DMS153 treated with DMSO at 0.1 percent for 48 hours (cell line): ENCODE data around the gene CAMSAP3.

Experiments used
- DNase-seq: peaks from one replicate; lab custom pipeline; 2025; ENCODE audit not compliant: unreplicated experiment; lab: John Stamatoyannopoulos, UW

CAMSAP3 gene

GRCh38 chr19:7595466-7596133 is at the start of gene CAMSAP3:
TSS of gene CAMSAP3 (plus strand) at chr19:7595863. CDS start at chr19:7596003, 140 bp downstream.
- peak; percentile 14 for DNase-seq

- DNase-seq: no peak
Measured at GRCh38 chr19:7545904-7546303, 49.8 kb upstream of the CAMSAP3 start.

GRCh38 chr19:7547159-7547558 is 48.5 kb upstream of the CAMSAP3 start:
- no peak for DNase-seq

GRCh38 chr19:7549429-7550148 is 46.1 kb upstream of the CAMSAP3 start:
- DNase-seq: no peak

- no peak for DNase-seq
Measured at GRCh38 chr19:7550169-7550770, 45.4 kb upstream of the CAMSAP3 start.

GRCh38 chr19:7550987-7551761 is 44.5 kb upstream of the CAMSAP3 start:
- no peak for DNase-seq

GRCh38 chr19:7552781-7553180 is 42.9 kb upstream of the CAMSAP3 start:
- DNase-seq: no peak

- DNase-seq: no peak
Measured at GRCh38 chr19:7554565-7554964, 41.1 kb upstream of the CAMSAP3 start.

- DNase-seq: no peak
Measured at GRCh38 chr19:7554990-7555864, 40.4 kb upstream of the CAMSAP3 start.

GRCh38 chr19:7556696-7557315 is 38.9 kb upstream of the CAMSAP3 start:
- DNase-seq: no peak

GRCh38 chr19:7558667-7559066 is 37.0 kb upstream of the CAMSAP3 start:
- no peak for DNase-seq

- no peak for DNase-seq
Measured at GRCh38 chr19:7559102-7559501, 36.6 kb upstream of the CAMSAP3 start.

GRCh38 chr19:7560255-7560654 is 35.4 kb upstream of the CAMSAP3 start:
- no peak for DNase-seq

- DNase-seq: no peak
Measured at GRCh38 chr19:7561325-7561724, 34.3 kb upstream of the CAMSAP3 start.

GRCh38 chr19:7562646-7563393 is 32.8 kb upstream of the CAMSAP3 start:
- DNase-seq: no peak

GRCh38 chr19:7564866-7565265 is 30.8 kb upstream of the CAMSAP3 start:
- DNase-seq: no peak

- DNase-seq: no peak
Measured at GRCh38 chr19:7565332-7565731, 30.3 kb upstream of the CAMSAP3 start.

- DNase-seq: no peak
Measured at GRCh38 chr19:7570761-7571160, 24.9 kb upstream of the CAMSAP3 start.

- DNase-seq: no peak
Measured at GRCh38 chr19:7575434-7576040, 20.1 kb upstream of the CAMSAP3 start.
